HEK293 (cell line): Measurements from ENCODE around the gene IL15.

ENCODE experiments used
- CTCF ChIA-PET: fragments of 350-600 bp; formaldehyde crosslinking; extraction: SDS; loops from one replicate; lab custom pipeline; 2021; ENCODE audit warnings: antibody characterized with exemption; lab: Yijun Ruan, JAX
- POLR2A ChIA-PET: fragments of 300-600 bp; formaldehyde crosslinking; extraction: SDS; loops from one replicate; lab custom pipeline; 2020; ENCODE audit warnings: antibody characterized with exemption, inconsistent platforms; lab: Yijun Ruan, JAX
- H3K27ac ChIP-seq: fragments of 200-500 bp; sonication (Bioruptor generic); 2 replicates; pipeline ENCODE4 v1.5.1; 2014; ENCODE audit warnings: low read depth, low read length, control low read depth, inconsistent platforms; ENCODE audit errors: extremely low read depth
- H3K36me3 ChIP-seq, 2 experiments: fragments of 200-500 bp in 1 of 2; sonication (Bioruptor generic) in 1 of 2; 1 replicate in 1 of 2; 2 replicates in 1 of 2; pipeline ENCODE4 v1.5.1; 2014 to 2017; ENCODE audit warnings: inconsistent platforms in 2 of 2, low read length in 2 of 2; ENCODE audit not compliant: control insufficient read depth in 2 of 2, insufficient read depth in 1 of 2
- H3K4me1 ChIP-seq: fragments of 200-500 bp; sonication (Bioruptor generic); 2 replicates; pipeline ENCODE4 v1.5.1; 2014; ENCODE audit warnings: mild to moderate bottlenecking, low read length, inconsistent platforms; ENCODE audit not compliant: control insufficient read depth, insufficient read depth
- H3K4me3 ChIP-seq: 2 replicates; pipeline ENCODE4 v1.5.1; 2011; ENCODE audit warnings: low read depth, mild to moderate bottlenecking, control low read depth, low read length, moderate library complexity
- H3K9me3 ChIP-seq: fragments of 200-500 bp; sonication (Bioruptor generic); 2 replicates; pipeline ENCODE4 v1.5.1; 2014; ENCODE audit warnings: low read depth, low read length, inconsistent platforms; ENCODE audit not compliant: control insufficient read depth, insufficient read depth
- GLI2 ChIP-seq: fragments of 450-650 bp; formaldehyde crosslinking; IDR thresholded peaks from 2 replicates; pipeline ENCODE4; 2017; ENCODE audit warnings: missing biosample characterization, missing genetic modification characterization, low read depth, borderline replicate concordance
- HIC1 ChIP-seq: fragments of 450-650 bp; formaldehyde crosslinking; IDR thresholded peaks from 2 replicates; pipeline ENCODE4 v1.5.1; 2016; ENCODE audit warnings: missing biosample characterization, missing genetic modification characterization
- KLF1 ChIP-seq: fragments of 450-650 bp; formaldehyde crosslinking; IDR thresholded peaks from 2 replicates; pipeline ENCODE4 v1.5.1; 2016; ENCODE audit warnings: missing biosample characterization, missing genetic modification characterization
- KLF10 ChIP-seq: fragments of 450-650 bp; IDR thresholded peaks from 2 replicates; pipeline ENCODE4 v1.5.1; 2018; ENCODE audit warnings: missing biosample characterization, mild to moderate bottlenecking, missing genetic modification characterization
- KLF7 ChIP-seq: fragments of 450-650 bp; formaldehyde crosslinking; IDR thresholded peaks from 2 replicates; pipeline ENCODE4 v1.5.1; 2016; ENCODE audit warnings: missing biosample characterization, missing genetic modification characterization, borderline replicate concordance
- KLF9 ChIP-seq: fragments of 450-650 bp; formaldehyde crosslinking; IDR thresholded peaks from 2 replicates; pipeline ENCODE4 v1.5.1; 2016; ENCODE audit warnings: missing biosample characterization, missing genetic modification characterization, low read depth
- MYNN ChIP-seq: fragments of 450-650 bp; formaldehyde crosslinking; IDR thresholded peaks from 2 replicates; pipeline ENCODE4 v1.5.1; 2016; ENCODE audit warnings: missing biosample characterization, missing genetic modification characterization, borderline replicate concordance
- MZF1 ChIP-seq: fragments of 450-650 bp; formaldehyde crosslinking; IDR thresholded peaks from 2 replicates; pipeline ENCODE4 v1.5.1; 2017; ENCODE audit warnings: missing biosample characterization, missing genetic modification characterization, borderline replicate concordance
- PBX3 ChIP-seq: sonication (generic); formaldehyde crosslinking; IDR thresholded peaks from 2 replicates; pipeline ENCODE4 v1.8.1; 2022; ENCODE audit warnings: mild to moderate bottlenecking, moderate library complexity, missing genetic modification reagents
- SALL2 ChIP-seq: fragments of 450-650 bp; formaldehyde crosslinking; IDR thresholded peaks from 2 replicates; pipeline ENCODE4 v1.5.0; 2017; ENCODE audit warnings: missing biosample characterization, mild to moderate bottlenecking, missing genetic modification characterization, borderline replicate concordance
- SETDB1 ChIP-seq: IDR thresholded peaks from one replicate; pipeline ENCODE4 v1.6.1; 2017; ENCODE audit warnings: mild to moderate bottlenecking, low read length, moderate library complexity, mixed read lengths; ENCODE audit not compliant: insufficient read length
- SP2 ChIP-seq: fragments of 450-650 bp; formaldehyde crosslinking; IDR thresholded peaks from 2 replicates; pipeline ENCODE4 v1.5.1; 2016; ENCODE audit warnings: missing biosample characterization, missing genetic modification characterization
- ZBTB17 ChIP-seq: fragments of 450-650 bp; formaldehyde crosslinking; IDR thresholded peaks from 2 replicates; pipeline ENCODE4 v1.5.1; 2016; ENCODE audit warnings: missing biosample characterization, missing genetic modification characterization
- ZEB2 ChIP-seq: fragments of 450-650 bp; formaldehyde crosslinking; IDR thresholded peaks from 2 replicates; pipeline ENCODE4 v1.5.1; 2016; ENCODE audit warnings: missing biosample characterization, missing genetic modification characterization
- ZFP69B ChIP-seq: fragments of 450-650 bp; formaldehyde crosslinking; IDR thresholded peaks from 2 replicates; pipeline ENCODE4 v1.5.1; 2016; ENCODE audit warnings: missing biosample characterization, missing genetic modification characterization
- ZNF112 ChIP-seq: fragments of 450-650 bp; formaldehyde crosslinking; IDR thresholded peaks from 2 replicates; pipeline ENCODE4 v1.5.0; 2017; ENCODE audit warnings: missing biosample characterization, missing genetic modification characterization
- ZNF138 ChIP-seq: fragments of 450-650 bp; formaldehyde crosslinking; IDR thresholded peaks from 2 replicates; pipeline ENCODE4 v1.5.1; 2016; ENCODE audit warnings: missing biosample characterization, missing genetic modification characterization, borderline replicate concordance
- ZNF19 ChIP-seq: fragments of 450-650 bp; formaldehyde crosslinking; IDR thresholded peaks from 2 replicates; pipeline ENCODE4; 2016; ENCODE audit warnings: missing biosample characterization, missing genetic modification characterization, low read depth
- ZNF221 ChIP-seq: fragments of 450-650 bp; formaldehyde crosslinking; IDR thresholded peaks from 2 replicates; pipeline ENCODE4 v1.5.1; 2017; ENCODE audit warnings: missing biosample characterization, missing genetic modification characterization, borderline replicate concordance
- ZNF24 ChIP-seq: fragments of 450-650 bp; formaldehyde crosslinking; IDR thresholded peaks from 2 replicates; pipeline ENCODE4 v1.5.1; 2016; ENCODE audit warnings: missing biosample characterization, missing genetic modification characterization
- ZNF391 ChIP-seq: fragments of 450-650 bp; formaldehyde crosslinking; IDR thresholded peaks from 2 replicates; pipeline ENCODE4 v1.5.1; 2016; ENCODE audit warnings: low read depth, missing biosample characterization, missing genetic modification characterization, borderline replicate concordance
- ZNF423 ChIP-seq: fragments of 450-650 bp; formaldehyde crosslinking; IDR thresholded peaks from 2 replicates; pipeline ENCODE4 v1.5.1; 2016; ENCODE audit warnings: missing biosample characterization, missing genetic modification characterization
- ZNF654 ChIP-seq: fragments of 450-650 bp; formaldehyde crosslinking; IDR thresholded peaks from 2 replicates; pipeline ENCODE4 v1.5.1; 2016; ENCODE audit warnings: low read depth, missing biosample characterization, missing genetic modification characterization
- ZNF76 ChIP-seq: fragments of 450-650 bp; formaldehyde crosslinking; IDR thresholded peaks from 2 replicates; pipeline ENCODE4; 2016; ENCODE audit warnings: low read depth, missing biosample characterization, missing genetic modification characterization, borderline replicate concordance
- ZNF776 ChIP-seq: fragments of 450-650 bp; formaldehyde crosslinking; IDR thresholded peaks from 2 replicates; pipeline ENCODE4 v1.5.0; 2017; ENCODE audit warnings: missing biosample characterization, missing genetic modification characterization, borderline replicate concordance
- ZNF837 ChIP-seq: fragments of 450-650 bp; formaldehyde crosslinking; IDR thresholded peaks from 2 replicates; pipeline ENCODE4 v1.5.1; 2016; ENCODE audit warnings: missing biosample characterization, missing genetic modification characterization
- ZXDB ChIP-seq: fragments of 450-650 bp; formaldehyde crosslinking; IDR thresholded peaks from 2 replicates; pipeline ENCODE4 v1.5.1; 2016; ENCODE audit warnings: missing biosample characterization, missing genetic modification characterization
- TF ChIP-seq, protein P1 (sequence below): fragments of 450-650 bp; formaldehyde crosslinking; IDR thresholded peaks from 2 replicates; pipeline ENCODE4 v1.5.1; 2016; ENCODE audit warnings: missing biosample characterization, missing genetic modification characterization

Gene IL15

DNA sequence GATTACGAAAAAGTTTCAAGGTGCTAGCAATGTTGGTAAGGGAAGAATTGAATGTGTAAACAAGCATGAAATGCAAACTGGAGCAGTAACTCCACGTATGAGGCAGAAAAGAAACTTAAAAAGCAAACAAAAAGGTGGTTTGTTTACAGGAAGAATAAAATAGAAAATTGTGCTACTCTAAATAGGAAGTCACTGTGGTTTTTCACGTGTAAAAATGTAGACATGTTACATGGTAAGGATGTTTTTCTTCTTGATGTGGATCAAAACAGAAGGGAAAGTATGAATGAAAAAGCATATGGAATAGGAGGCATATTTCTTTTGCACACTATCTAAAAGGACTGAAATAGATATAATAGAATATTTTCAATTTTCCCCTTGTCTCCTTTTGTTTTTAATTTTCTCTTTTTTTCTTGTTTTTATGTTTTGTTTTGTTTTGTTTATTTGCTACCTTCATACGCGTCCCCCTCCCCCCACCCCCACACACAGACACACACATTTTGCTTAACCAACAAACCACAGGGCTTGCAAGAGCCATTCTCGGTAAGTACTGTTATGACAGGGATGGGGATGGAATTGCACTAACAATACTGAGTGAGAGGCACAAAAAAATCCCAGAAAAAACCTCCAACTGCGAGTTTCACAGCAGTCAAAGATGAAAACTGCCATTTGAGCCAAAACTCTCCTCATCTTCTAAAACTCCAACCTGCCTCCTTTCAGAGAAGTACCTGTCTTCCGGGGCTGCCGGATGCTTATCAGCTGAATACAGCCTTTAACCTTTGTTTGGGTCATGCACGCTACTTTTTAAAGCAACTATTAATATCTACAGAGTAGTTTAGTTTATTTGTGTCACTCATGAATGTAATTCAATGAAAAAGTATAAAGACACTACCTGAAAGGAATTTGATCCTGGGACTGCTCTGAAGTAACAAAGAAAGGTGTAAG, 135.8 kb downstream of the IL15 start (continued):
- no peak for TF ChIP-seq PBX3

- ChIA-PET POLR2A (no interaction called here), CTCF (interaction anchor here (0.7 kb wide), 1 partner anchor 737 kb away, joined by 4 read pairs; no protein-coding TSS in a partner anchor)
- Histone ChIP-seq H3K9me3 (no peaks in the 10 kb centered on the region), H3K27ac (no peak overlapping the region), H3K36me3 (no peaks in the 10 kb centered on the region), H3K4me3 (no peak overlapping the region), H3K4me1 (no peaks in the 10 kb centered on the region)
- TF ChIP-seq KLF9 (tag by site-specific recombination) = no peak
- TF ChIP-seq ZXDB (tag by site-specific recombination) = no peak
- no peak for TF ChIP-seq KLF1 (tag by site-specific recombination)
- TF ChIP-seq KLF7 (tag by site-specific recombination) = no peak
- no peak for TF ChIP-seq ZNF112 (tag by site-specific recombination)
- TF ChIP-seq ZBTB17 (tag by site-specific recombination) = no peak
- TF ChIP-seq MZF1 (tag by site-specific recombination) = no peak
- no peak for TF ChIP-seq SP2 (tag by site-specific recombination)
- no peak for TF ChIP-seq GLI2
- TF ChIP-seq SETDB1 = no peak
- TF ChIP-seq, protein P1, sequence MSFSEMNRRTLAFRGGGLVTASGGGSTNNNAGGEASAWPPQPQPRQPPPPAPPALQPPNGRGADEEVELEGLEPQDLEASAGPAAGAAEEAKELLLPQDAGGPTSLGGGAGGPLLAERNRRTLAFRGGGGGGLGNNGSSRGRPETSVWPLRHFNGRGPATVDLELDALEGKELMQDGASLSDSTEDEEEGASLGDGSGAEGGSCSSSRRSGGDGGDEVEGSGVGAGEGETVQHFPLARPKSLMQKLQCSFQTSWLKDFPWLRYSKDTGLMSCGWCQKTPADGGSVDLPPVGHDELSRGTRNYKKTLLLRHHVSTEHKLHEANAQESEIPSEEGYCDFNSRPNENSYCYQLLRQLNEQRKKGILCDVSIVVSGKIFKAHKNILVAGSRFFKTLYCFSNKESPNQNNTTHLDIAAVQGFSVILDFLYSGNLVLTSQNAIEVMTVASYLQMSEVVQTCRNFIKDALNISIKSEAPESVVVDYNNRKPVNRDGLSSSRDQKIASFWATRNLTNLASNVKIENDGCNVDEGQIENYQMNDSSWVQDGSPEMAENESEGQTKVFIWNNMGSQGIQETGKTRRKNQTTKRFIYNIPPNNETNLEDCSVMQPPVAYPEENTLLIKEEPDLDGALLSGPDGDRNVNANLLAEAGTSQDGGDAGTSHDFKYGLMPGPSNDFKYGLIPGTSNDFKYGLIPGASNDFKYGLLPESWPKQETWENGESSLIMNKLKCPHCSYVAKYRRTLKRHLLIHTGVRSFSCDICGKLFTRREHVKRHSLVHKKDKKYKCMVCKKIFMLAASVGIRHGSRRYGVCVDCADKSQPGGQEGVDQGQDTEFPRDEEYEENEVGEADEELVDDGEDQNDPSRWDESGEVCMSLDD (tag by site-specific recombination) = no peak
- TF ChIP-seq ZNF391 (tag by site-specific recombination) = no peak
- TF ChIP-seq ZNF423 (tag by site-specific recombination) = no peak
- TF ChIP-seq SALL2 = no peak
- TF ChIP-seq ZNF221 (tag by site-specific recombination) = no peak
- TF ChIP-seq ZEB2 (tag by site-specific recombination) = no peak
- no peak for TF ChIP-seq ZFP69B (tag by site-specific recombination)
- TF ChIP-seq ZNF138 (tag by site-specific recombination) = no peak
Measured at GRCh38 chr4:141772838-141773237, 136.5 kb downstream of the IL15 start.

DNA sequence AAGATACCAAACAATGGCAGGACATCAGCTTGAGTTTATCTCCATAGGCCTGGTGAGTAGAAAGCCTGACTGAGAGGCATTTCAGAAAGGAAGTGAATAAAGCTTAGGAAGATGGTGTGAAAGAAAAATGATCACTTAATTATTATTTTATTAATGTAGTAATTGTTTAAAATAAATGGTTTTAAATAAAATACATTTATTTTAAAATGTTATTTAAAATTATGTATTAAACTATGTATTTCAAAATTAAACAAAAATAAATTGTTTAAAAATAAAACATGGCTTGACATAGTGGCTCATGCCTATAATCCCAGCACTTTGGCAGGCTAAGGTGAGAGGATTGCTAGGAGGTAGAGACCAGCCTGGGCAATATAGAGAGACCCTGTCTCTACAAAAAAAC, 145.8 kb downstream of the IL15 start:
- Histone ChIP-seq H3K9me3 (no peaks in the 10 kb centered on the region), H3K36me3 (no peaks in the 10 kb centered on the region), H3K4me1 (no peaks in the 10 kb centered on the region), H3K4me3 (no peak overlapping the region), H3K27ac (no peak overlapping the region)
- ChIA-PET POLR2A (no interaction called here), CTCF (no interaction called here)
- TF ChIP-seq MYNN (no peak), ZNF76 (tag by site-specific recombination) (no peak), KLF10 (tag by site-specific recombination) (no peak), ZNF19 (tag by site-specific recombination) (no peak), ZNF24 (tag by site-specific recombination) (no peak), ZNF654 (tag by site-specific recombination) (no peak), GLI2 (no peak), ZNF776 (no peak), HIC1 (tag by site-specific recombination) (no peak), ZNF837 (tag by site-specific recombination) (no peak)
